Ectodermal cell (in vitro differentiated cells): Measurements from ENCODE around the gene RIN3.

Experiments used
- H3K27ac ChIP-seq: 2 replicates; pipeline ENCODE4 v1.7.0; 2013; ENCODE audit warnings: mild to moderate bottlenecking, low read depth, low read length; ENCODE audit not compliant: insufficient read depth, poor library complexity, severe bottlenecking
- H3K27me3 ChIP-seq: 2 replicates; pipeline ENCODE4 v1.7.0; 2013; ENCODE audit warnings: mild to moderate bottlenecking, low read length; ENCODE audit not compliant: insufficient read depth, control insufficient read depth, poor library complexity, severe bottlenecking
- H3K36me3 ChIP-seq: one replicate; pipeline ENCODE4 v1.7.0; 2013; ENCODE audit warnings: low read length; ENCODE audit not compliant: control insufficient read depth, insufficient read depth
- H3K4me1 ChIP-seq: one replicate; pipeline ENCODE4 v1.7.0; 2013; ENCODE audit warnings: low read length; ENCODE audit not compliant: control insufficient read depth, insufficient read depth
- H3K4me3 ChIP-seq: 2 replicates; pipeline ENCODE4 v1.7.0; 2013; ENCODE audit warnings: low read depth, low read length, control low read depth; ENCODE audit not compliant: insufficient read depth
- H3K9me3 ChIP-seq: 2 replicates; pipeline ENCODE4 v1.7.0; 2013; ENCODE audit warnings: mild to moderate bottlenecking, low read length, moderate library complexity; ENCODE audit not compliant: control insufficient read depth
- WGBS, 2 experiments: methylation state at CpG; one replicate each; pipeline ENCODE4 v1.1.7; 2013; ENCODE audit warnings: missing lambda C conversion rate in 2 of 2; 5-methylcytosine and 5-hydroxymethylcytosine counted together

The RIN3 gene

DNA sequence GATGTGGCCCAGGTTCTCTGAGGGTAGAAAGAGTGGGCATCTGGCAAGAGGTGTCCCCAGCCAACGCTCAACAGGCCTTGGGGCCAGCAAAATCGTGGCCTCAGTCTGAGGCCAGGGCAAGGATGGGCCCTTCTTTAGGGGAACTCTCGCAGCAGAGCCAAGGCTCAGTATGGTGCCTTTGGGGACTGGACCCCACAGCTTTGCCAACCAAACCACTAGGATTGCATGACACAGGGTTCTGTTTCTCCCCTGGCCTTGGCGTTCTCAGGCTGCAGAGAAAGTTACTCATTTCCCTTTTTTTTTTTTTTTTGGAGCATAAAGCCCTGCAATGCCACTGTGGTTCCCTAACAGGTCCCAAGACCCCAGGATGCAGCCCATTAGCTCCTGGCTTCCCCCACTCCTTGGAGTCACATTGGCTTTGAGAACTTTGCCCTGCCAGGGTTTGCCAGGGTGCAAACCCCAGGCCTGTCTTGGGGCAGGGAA is 134.3 kb downstream of the RIN3 start:
- Histone ChIP-seq H3K9me3 (no peaks in the 10 kb centered on the region), H3K27ac (no peak overlapping the region), H3K4me1 (no peaks in the 10 kb centered on the region), H3K4me3 (no peak overlapping the region), H3K36me3 (no peaks in the 10 kb centered on the region), H3K27me3 (no peaks in the 10 kb centered on the region)
- 88 to 91% methylated on average over 4 of the region's 4 CpGs for WGBS, 2 experiments

GRCh38 chr14:92649066-92649465 is 135.5 kb downstream of the RIN3 start:
- Histone ChIP-seq H3K4me1 (no peaks in the 10 kb centered on the region), H3K27me3 (no peaks in the 10 kb centered on the region), H3K27ac (no peak overlapping the region), H3K4me3 (no peak overlapping the region), H3K9me3 (no peaks in the 10 kb centered on the region), H3K36me3 (no peaks in the 10 kb centered on the region)
- WGBS, 2 experiments = 94 to 95% methylated on average over 7 of the region's 7 CpGs

DNA sequence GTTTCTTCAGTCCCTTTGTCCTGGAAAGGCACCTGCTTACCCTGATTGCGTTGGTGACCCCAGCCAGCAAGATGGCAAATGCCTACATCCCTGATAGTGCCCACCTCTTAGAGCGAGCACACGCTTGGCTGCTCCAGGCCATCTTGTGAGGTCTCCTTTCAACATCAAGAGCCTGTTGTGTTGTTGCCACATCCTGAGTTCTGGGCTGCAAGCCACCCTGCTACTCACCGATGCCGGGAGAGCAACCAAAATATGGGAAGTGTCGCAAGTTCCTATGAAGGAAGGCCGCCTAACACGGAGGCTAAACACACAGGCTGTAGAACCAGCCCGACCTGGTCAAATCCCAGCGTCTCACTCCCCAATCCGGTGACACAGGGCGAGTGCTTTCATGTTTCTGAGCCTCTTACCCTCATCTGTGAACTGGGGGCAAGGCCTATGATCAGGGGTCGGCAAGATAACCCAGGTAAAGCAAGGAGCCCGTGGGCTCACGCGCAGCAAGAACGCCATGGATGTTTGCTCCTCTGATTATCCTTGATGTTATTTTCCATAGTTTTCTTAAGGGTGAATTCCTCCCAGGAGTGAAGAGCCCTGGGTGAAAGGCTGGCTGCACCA is 136.5 kb downstream of the RIN3 start:
- H3K27ac ChIP-seq = no peak overlapping the region
- 94 to 96% methylated on average over 17 of the region's 17 CpGs for WGBS, 2 experiments
- H3K4me1 ChIP-seq = no peaks in the 10 kb centered on the region
- no peaks in the 10 kb centered on the region for H3K36me3 ChIP-seq
- no peaks in the 10 kb centered on the region for H3K27me3 ChIP-seq
- no peaks in the 10 kb centered on the region for H3K9me3 ChIP-seq
- no peak overlapping the region for H3K4me3 ChIP-seq

GRCh38 chr14:92650581-92651105 is 137.1 kb downstream of the RIN3 start:
- whole genome bisulfite sequencing, 2 experiments = 90 to 95% methylated on average over 12 of the region's 12 CpGs
- Histone ChIP-seq H3K9me3 (no peaks in the 10 kb centered on the region), H3K4me1 (no peaks in the 10 kb centered on the region), H3K4me3 (no peak overlapping the region), H3K27me3 (no peaks in the 10 kb centered on the region), H3K27ac (no peak overlapping the region), H3K36me3 (no peaks in the 10 kb centered on the region)

- no peak overlapping the region for H3K27ac ChIP-seq
- no peaks in the 10 kb centered on the region for H3K27me3 ChIP-seq
- 86 to 87% methylated on average over 17 of the region's 17 CpGs for WGBS, 2 experiments
- H3K4me3 ChIP-seq = no peak overlapping the region
- no peaks in the 10 kb centered on the region for H3K9me3 ChIP-seq
- no peaks in the 10 kb centered on the region for H3K36me3 ChIP-seq
- no peaks in the 10 kb centered on the region for H3K4me1 ChIP-seq
These were observed 137.7 kb downstream of the RIN3 start for GRCh38 chr14:92651106-92651757.

DNA sequence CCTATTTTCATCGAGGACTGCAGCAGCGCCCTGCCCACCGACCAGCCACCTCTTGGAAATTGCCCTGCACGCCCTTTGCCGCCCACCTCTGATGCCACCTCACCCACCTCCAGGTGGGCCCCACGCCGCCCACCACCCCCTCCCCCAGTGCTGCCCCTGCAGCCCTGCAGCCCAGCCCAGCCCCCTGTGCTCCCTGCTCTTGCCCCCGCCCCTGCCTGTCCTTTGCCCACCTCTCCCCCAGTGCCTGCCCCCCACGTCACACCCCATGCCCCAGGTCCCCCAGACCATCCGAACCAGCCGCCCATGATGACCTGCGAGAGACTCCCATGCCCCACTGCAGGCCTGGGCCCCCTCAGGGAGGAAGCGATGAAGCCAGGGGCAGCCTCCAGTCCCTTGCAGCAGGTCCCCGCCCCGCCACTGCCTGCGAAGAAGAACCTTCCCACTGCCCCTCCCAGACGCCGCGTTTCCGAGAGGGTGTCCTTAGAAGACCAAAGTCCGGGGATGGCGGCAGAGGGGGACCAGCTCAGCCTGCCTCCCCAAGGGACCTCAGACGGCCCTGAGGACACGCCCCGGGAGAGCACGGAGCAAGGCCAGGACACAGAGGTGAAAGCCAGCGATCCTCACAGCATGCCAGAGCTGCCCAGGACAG is 138.3 kb downstream of the RIN3 start:
- no peaks in the 10 kb centered on the region for H3K36me3 ChIP-seq
- no peak overlapping the region for H3K27ac ChIP-seq
- H3K4me1 ChIP-seq = no peaks in the 10 kb centered on the region
- no peaks in the 10 kb centered on the region for H3K27me3 ChIP-seq
- no peaks in the 10 kb centered on the region for H3K9me3 ChIP-seq
- no peak overlapping the region for H3K4me3 ChIP-seq
- WGBS, 2 experiments = 86 to 87% methylated on average over 25 to 27 of the region's 27 CpGs

- no peaks in the 10 kb centered on the region for H3K27me3 ChIP-seq
- no peaks in the 10 kb centered on the region for H3K9me3 ChIP-seq
- 92 to 96% methylated on average over 26 of the region's 26 CpGs for WGBS, 2 experiments
- H3K4me1 ChIP-seq = no peaks in the 10 kb centered on the region
- H3K27ac ChIP-seq = no peak overlapping the region
- H3K4me3 ChIP-seq = no peak overlapping the region
- H3K36me3 ChIP-seq = no peaks in the 10 kb centered on the region
These were observed 139.0 kb downstream of the RIN3 start for GRCh38 chr14:92652413-92653151.

DNA sequence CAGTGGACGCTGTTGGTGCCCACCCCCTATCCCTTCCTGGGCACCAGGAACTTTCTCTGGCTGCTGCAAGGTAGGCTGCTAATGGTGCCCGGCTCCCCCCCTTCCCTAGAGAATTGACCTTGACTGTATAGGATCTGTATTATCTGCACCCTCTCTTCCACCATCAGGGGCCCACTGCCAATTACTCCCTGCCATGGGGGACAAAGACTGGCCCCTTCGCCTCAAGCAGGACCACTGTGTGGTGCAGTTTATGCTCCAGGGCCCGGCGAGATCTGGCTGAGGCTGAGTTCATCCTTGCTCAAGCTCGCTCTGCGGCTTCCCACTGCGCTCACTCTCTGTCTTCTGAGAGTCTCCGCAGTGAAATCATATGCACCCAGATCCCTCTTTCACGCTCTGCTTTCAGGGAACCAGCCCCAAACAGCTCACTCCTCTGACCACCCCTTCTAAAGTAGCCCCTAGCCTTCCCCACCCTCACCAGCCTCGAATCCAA is 139.6 kb downstream of the RIN3 start:
- H3K27ac ChIP-seq = no peak overlapping the region
- 92% methylated on average over 11 of the region's 11 CpGs for WGBS, 2 experiments
- H3K4me3 ChIP-seq = no peak overlapping the region
- no peaks in the 10 kb centered on the region for H3K4me1 ChIP-seq
- no peaks in the 10 kb centered on the region for H3K27me3 ChIP-seq
- H3K36me3 ChIP-seq = no peaks in the 10 kb centered on the region
- H3K9me3 ChIP-seq = no peaks in the 10 kb centered on the region

DNA sequence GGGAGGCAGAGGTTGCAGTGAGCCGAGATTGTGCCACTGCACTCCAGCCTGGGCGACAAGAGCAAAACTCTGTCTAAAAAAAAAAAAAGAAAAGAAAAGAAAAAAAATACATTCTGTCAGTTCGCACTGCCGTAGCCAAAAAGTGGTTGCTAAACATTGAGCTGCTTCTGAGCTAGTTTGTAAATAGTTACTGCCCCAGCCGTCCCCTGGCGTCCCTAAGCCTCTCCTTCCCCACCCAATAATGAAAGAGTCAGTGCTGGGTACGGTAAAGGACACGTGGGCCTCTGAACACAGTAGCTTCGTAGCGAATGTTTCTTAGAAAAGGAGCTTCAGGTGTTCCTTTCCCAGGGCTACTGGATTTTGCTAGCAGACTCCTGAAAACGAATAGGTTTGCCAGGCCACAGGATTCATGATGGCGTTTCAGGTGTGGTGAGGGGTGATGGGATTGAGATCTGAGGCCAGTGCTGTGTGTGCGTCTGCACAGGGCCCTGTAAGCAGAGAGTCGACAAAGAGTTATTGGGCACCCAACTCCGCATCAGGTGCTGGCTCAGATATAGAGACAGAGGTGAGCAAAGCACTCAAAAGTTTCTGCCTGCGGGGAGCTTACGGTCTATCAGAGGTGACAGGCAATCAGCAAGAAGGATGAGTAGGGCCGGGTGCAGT is 140.8 kb downstream of the RIN3 start:
- Histone ChIP-seq H3K27me3 (no peaks in the 10 kb centered on the region), H3K27ac (no peak overlapping the region), H3K4me3 (no peak overlapping the region), H3K4me1 (no peaks in the 10 kb centered on the region), H3K36me3 (no peaks in the 10 kb centered on the region), H3K9me3 (no peaks in the 10 kb centered on the region)
- 92 to 93% methylated on average over 18 of the region's 18 CpGs for WGBS, 2 experiments
